ENCODE data around the gene LHB.
A peak's percentile ranks its signal among the peaks of the same experiment; 100 is the strongest.

LHB gene

GRCh38 chr19:48975947-48976847 lies 40.7 kb downstream of the LHB start:
- no peak for DNase-seq (ENCODE audit: low spot score)

- peak; percentile 85 for DNase-seq (ENCODE audit: low spot score)
Observed at GRCh38 chr19:48970923-48971395, 45.9 kb downstream of the LHB start.

- DNase-seq (ENCODE audit: low spot score), result no peak
Observed at GRCh38 chr19:48970139-48970766, 46.6 kb downstream of the LHB start.

- no peak for DNase-seq (ENCODE audit: low spot score)
Observed at GRCh38 chr19:48969276-48970138, 47.4 kb downstream of the LHB start.

GRCh38 chr19:48968813-48969218 lies 48.1 kb downstream of the LHB start:
- DNase-seq (ENCODE audit: low spot score), result no peak

GRCh38 chr19:48968179-48968661 lies 48.7 kb downstream of the LHB start:
- no peak for DNase-seq (ENCODE audit: low spot score)

- DNase-seq (ENCODE audit: low spot score), result peak; percentile 80
Observed at GRCh38 chr19:48967346-48968178, 49.3 kb downstream of the LHB start.

- DNase-seq (ENCODE audit: low spot score), result no peak
Observed at GRCh38 chr19:48966541-48967345, 50.1 kb downstream of the LHB start.

Data from Ammon's horn (tissue), 1 donor.